IPS-11a (cell line): ENCODE data around the gene DELE1.

Experiments
- H3K4me3 ChIP-seq: one replicate; pipeline ENCODE4 v1.5.1; 2013; ENCODE audit warnings: low read depth, low read length, control low read depth

DELE1 gene

DNA sequence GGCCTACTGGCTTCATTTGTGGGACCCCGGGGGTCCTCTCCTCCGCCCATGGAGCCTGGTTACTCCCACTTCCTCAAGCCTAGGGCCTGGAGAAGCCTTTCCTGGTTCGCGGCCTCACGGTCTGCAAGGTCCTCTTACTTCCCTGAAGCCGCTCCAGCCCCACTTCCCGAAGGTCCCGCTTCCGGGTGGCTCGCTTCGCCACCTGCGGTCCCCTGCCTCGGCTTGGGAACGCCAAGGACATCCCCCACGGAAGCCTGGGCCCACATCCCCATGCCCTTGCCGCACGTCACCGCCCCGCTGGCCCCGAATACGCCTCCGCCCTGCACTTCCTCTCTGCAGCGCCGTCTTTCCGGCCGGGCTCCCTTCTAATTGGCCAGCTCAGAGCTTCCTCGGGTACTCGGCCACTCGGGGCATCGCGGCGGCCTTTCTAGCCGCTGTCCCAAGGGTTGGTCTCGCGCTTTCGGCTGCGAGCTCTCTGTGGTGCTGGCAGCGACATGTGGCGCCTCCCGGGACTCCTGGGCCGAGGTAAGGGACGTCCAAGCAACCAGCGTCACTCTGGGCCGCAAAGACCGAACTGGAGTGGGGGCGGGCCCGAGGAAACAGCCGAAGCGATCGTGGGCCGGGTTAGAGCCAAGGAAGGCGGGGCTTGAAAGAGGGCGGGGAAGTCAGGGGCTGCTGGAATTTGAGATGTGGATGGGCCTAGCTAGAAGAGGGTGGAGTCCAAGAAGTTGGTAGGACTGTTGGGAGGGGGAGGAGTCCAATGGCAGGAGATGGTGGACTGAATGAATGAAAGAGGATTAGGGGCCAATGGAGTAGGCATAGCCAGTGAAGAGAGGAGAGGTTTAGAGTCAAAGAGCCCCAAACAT lies at the start of gene DELE1:
TSS of gene DELE1 (plus strand) at position 424 of the 866 bp plus-strand sequence. CDS start at position 495, 71 bp downstream.
- peak within 1 kb of the TSS; percentile 73 for H3K4me3 ChIP-seq

DNA sequence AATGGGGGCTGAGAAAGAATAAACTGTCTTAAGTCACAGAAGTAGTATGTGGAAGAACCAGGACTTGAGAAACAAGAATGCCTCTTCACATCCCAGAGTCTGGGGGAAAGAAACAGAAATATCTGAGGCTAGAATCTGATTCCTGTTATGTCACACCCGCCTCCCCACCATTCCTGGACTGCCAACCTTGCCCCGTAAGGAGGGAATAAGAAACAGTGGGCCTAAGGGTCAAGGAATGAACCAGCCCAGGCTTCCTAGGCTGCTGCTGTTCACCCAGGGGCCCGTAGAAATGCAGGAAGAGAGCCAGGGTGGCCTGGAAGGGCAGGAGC lies 49.8 kb upstream of the DELE1 start:
- H3K4me3 ChIP-seq = no peak overlapping the region

GRCh38 chr5:141874262-141874964 lies 49.3 kb upstream of the DELE1 start:
- no peak overlapping the region for H3K4me3 ChIP-seq

DNA sequence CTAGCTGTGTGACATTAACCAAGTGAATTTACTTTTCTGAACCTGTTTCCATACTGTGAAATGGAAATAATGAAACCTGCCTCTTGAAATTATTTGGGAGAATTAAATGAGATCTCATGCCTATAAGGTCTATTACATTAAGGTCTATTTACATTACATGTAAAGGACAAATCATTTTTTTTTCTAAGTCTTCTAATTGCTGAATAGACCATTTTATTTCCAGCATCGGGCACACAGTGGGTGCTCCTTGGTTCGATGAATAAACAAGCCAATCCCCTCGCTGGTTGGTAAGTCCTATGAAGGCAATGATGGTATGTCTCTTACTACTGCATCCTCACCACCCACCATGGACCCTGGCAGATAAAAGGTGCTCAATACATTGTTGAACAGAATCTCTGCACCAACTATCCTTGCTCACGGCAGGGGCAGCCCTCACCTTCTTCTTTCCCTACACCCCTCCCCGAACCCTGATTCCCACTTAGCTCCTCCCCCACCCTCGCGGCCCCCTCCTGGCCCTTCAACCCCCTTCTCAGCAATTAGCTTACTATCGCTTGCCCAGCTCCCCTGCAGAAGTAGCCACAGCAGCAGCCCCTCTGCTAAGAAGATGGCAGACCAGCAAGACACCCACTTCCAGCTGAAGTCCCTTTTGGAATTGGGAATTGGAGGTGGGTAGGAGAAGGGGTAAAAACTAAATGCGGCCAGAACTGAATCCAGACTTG lies 48.5 kb upstream of the DELE1 start:
- H3K4me3 ChIP-seq = peak overlapping the region; percentile 91

DNA sequence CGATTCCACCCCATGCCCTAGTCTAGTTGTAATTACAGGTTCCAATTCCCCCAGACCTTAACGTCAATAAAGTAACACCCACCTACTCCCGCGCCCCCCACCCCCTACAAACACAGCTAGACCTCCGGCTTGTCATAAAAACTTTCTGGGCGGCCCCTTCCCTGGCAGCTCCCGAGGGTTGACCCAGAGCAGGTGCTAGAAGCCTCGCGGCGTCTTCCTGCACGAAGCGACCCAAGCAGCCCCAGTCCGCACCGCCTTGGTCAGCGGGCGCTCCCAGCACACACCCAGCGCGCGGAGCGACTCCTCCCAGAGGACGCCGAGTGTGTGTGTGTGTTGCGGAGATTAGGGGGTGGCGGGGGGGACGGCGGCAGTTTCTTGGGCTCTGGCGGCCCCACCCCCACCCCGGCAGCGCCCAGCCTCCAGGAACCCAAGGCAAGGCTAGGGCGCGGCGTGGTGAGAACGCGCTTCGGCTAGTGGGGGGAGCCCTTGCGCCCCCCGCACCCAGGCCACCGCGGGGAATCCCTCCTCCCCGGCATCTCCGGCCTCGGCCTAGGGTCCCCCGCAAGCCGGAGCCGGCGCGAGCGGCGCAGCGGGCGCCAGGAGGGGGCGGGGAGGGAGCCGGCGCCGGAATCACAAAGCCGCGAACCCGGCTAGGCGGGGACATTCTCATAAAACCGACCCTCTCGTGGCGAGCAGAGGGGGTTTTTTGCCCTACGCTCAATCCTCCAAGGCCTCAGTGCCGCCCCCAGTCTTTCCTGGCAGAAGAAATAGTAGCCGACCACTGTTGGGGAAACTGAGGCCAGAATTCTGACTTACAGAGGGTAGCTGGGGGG lies 47.7 kb upstream of the DELE1 start:
- peak overlapping the region; percentile 91 for H3K4me3 ChIP-seq

DNA sequence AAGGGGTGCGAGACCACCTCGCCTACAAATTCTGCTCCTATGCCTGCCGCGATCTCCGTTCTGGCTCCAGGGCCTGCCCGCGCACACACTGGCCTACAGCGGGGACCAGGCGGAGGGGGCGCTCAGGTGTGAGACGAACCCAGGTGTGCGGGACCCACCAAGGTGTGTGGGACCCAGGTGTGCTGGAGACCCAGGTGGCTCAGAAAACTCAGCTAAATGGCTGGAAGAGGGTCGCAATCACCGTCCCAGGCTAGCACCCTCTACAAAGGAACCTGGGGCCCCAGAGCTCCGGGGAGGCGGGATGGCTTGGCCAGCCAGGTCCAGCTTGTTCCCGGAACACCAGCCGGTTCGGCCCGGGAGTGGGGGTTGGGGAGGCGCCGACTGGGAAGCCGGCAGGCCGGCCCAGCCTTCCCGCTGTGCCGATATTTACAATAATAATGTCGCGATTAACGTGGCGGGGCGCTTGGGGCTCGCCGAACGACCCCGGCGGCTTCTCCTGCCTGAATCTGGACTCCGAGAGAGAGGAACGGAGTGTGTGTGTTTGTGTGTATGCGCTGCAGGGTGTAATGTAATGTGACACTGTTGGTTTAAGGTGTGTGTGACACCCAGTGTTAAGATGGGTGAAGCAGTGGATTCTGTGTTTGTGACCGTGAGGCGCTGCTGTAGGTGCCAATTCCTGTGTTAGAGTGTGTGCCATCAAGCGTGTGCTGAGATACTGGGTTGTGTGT lies 46.9 kb upstream of the DELE1 start:
- H3K4me3 ChIP-seq = peak overlapping the region; percentile 91

DNA sequence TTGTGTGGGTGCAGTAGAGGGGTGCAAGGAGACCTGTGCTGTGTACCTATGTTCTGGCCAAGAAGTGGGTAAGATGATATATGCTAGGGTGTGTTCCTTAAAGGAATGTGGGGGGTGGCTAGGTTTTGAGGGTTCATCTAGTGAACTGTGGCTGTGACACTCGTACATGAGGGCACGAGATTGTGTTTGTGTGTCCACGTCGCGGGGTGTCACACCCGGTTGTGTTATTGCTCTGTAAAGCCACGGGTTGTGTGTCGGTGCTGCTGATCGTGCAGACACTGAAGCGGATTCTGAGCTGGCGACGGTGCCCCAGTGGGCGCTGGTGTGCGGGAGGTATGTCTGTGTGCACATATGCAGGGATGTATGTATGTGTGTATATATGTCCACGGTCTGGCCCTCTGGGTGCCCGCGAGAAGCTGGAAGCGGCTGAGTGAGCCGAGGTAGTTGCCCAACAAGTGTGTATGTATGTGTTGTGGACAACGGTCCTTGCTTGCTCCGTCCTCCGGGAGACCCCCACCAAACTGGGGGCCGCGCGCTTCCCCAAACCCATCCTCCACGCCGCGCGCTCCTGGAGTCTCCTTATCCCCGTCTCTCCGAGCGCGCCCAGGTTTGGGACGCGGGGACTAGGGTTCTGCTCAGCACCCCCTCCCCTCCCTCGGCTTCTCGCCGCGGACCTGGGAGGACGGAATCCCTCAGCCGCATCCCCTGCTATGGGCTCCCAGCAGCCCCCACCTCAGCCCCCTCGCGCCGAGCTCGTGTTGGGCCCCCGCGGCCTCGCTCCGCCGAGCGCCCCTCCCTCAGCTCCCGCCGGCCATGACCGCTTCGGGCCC lies 46.1 kb upstream of the DELE1 start:
- H3K4me3 ChIP-seq = peak overlapping the region; percentile 91

GRCh38 chr5:141878186-141878710 lies 45.4 kb upstream of the DELE1 start, which contains the start of gene PCDH1:
TSS of gene PCDH1 (minus strand) at chr5:141878410. CDS start at chr5:141878262, 148 bp downstream.
- peak within 1 kb of the TSS; percentile 91 for H3K4me3 ChIP-seq

GRCh38 chr5:141878711-141879425 lies 44.8 kb upstream of the DELE1 start:
- peak overlapping the region; percentile 28 for H3K4me3 ChIP-seq

GRCh38 chr5:141879426-141879759 lies 44.3 kb upstream of the DELE1 start:
- no peak overlapping the region for H3K4me3 ChIP-seq

GRCh38 chr5:141879941-141880738 lies 43.5 kb upstream of the DELE1 start:
- no peak overlapping the region for H3K4me3 ChIP-seq

DNA sequence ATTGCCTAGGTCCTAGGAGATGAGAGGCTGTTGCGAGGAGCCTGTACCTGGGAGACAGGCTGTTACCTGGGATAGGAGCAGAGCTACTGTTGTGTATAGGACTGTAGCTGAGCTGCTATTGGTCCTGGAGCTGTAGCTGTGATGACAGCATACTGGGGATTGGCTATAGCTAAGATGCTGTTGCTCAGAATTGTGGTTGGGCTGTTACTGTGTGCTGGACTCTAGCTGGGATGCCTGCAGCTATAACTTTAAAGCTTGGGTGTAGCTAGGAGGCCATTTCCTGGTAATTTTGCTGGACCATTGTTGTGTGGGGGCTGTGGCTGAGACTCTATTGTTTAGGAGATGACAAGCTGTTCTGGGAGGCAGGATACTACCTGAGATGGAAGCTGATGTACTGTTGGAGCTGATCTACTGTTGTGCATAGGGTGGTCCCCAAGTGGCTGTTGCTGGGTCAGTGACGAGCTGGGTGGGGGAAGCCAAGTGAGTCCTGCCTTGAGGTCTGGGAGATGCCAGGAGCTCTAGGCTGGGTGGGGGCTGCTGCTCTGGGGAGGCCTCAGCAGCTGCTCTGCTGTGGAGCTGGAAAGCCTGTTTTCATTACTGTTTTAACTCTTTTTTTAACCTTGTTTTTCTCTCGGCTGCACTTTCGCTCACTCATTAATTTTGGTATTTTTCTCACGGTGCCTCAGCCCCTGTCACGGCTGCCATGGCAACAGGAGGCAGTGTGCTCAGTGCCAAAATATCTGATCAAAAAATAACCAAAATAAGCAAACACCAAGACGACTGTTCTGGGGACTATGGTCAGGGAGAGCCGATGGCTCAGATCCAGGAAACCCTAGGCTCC lies 42.5 kb upstream of the DELE1 start:
- no peak overlapping the region for H3K4me3 ChIP-seq

DNA sequence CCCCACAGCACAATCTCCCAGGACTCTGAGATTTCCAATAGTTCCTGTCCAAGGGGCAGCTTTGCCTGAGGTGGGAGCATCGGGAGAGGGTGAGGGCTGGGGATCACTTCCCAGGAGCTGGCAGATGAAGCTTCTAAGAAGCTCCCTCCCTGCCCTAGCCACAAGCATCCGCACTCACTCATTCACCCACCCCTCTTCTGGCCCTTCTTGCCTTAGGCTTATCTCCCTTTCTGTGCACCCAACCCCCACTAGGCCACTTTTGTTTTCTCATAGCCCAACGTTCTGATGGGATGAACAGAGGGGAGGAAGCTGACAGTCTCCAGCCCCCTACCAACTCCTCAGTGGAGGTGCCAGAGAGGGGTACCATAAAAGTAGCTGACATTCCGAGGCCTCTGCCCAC lies 41.8 kb upstream of the DELE1 start:
- no peak overlapping the region for H3K4me3 ChIP-seq

- peak overlapping the region; percentile 39 for H3K4me3 ChIP-seq
Observed at GRCh38 chr5:141882594-141883183, 41.0 kb upstream of the DELE1 start.

GRCh38 chr5:141883184-141883891 lies 40.3 kb upstream of the DELE1 start:
- H3K4me3 ChIP-seq = peak overlapping the region; percentile 39

DNA sequence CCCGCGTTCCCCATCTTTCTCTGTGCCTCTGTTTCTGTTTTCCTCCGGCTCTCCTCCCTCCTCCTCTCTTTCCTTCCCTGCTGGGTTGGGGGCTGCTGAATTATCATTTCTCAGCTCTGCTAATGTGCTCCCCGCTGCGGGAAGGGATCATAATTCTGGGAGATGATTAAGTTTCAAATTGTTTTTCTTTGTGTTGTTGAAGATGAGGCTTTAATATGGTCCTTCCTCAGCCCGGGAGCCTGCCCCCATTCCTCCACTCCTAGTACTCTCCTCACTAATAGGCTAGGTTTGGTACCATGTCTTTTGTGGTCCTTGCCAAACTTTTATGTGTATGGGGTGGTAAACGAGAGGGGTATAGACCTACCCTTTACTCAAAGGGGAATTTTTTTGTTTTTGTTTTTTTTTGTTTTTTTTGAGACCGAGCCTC lies 39.8 kb upstream of the DELE1 start:
- H3K4me3 ChIP-seq = peak overlapping the region; percentile 20
